Natural killer cell treated with Interleukin-12 subunit alpha and Interleukin-12 subunit beta and Interleukin-15 and Interleukin-18, amount 100 ng/mL, for 72 hours (primary cell): ENCODE measurements around the gene CBX6. TPM values are rescaled to one million over a fixed set of nuclear protein-coding genes. Genes with fewer than 3 reads are reported as not detected.

ENCODE experiments used
- ATAC-seq, 2 donors: fragments of 150-1000 bp; cut with Tn5 transposase in 1 of 2; sonication (Bioruptor Pico), chemical (Tn5 transposase) in 1 of 2; 2 replicates each; pipeline ENCODE4 v1.10.0; 2021
- DNase-seq: peaks from one replicate; pipeline ENCODE4 v3.0.0; 2022; ENCODE audit warnings: low spot score
- H3K27ac Mint-ChIP-seq, 2 donors: 1 replicate in 1 of 2; 2 replicates in 1 of 2; pipeline ENCODE4 v1.8.0; 2022; ENCODE audit warnings: mixed read lengths in 2 of 2, mild to moderate bottlenecking in 1 of 2, moderate library complexity in 1 of 2
- H3K27me3 Mint-ChIP-seq, 2 donors: 1 replicate in 1 of 2; 2 replicates in 1 of 2; pipeline ENCODE4 v1.8.0; 2022; ENCODE audit warnings: mixed read lengths in 2 of 2
- H3K36me3 Mint-ChIP-seq: one replicate; pipeline ENCODE4 v1.8.0; 2022; ENCODE audit warnings: mixed read lengths
- H3K4me1 Mint-ChIP-seq, 2 donors: 1 replicate in 1 of 2; 2 replicates in 1 of 2; pipeline ENCODE4 v1.8.0; 2022; ENCODE audit warnings: low read depth in 2 of 2, mixed read lengths in 2 of 2, mild to moderate bottlenecking in 1 of 2
- H3K4me3 Mint-ChIP-seq: one replicate; pipeline ENCODE4 v1.8.0; 2022; ENCODE audit warnings: mixed read lengths
- H3K9me3 Mint-ChIP-seq: 2 replicates; pipeline ENCODE4 v1.8.0; 2022; ENCODE audit warnings: mixed read lengths
- total RNA-seq, 2 donors: library from RNA; stranded (reverse); gene quantifications; one replicate each; pipeline ENCODE4 v1.2.3, GENCODE V29; 2022

CBX6 gene
- total RNA-seq, 2 donors from 2014 or later: 95.2 to 137 TPM

- no peak for DNase-seq
- Mint-ChIP-seq H3K36me3 (no peaks in the 10 kb centered on the region), H3K4me1 (peaks cover 0 to 2% of the 10 kb centered on the region in 2 donors), H3K9me3 (no peaks in the 10 kb centered on the region), H3K27me3 (peaks cover 17 to 19% of the 10 kb centered on the region in 2 donors), H3K27ac (no peak overlapping the region), H3K4me3 (no peak overlapping the region)
- ATAC-seq: no peak
Measured at GRCh38 chr22:38882972-38883622, 11.1 kb upstream of the CBX6 start.

GRCh38 chr22:38881997-38882879 lies 10.2 kb upstream of the CBX6 start:
- Mint-ChIP-seq H3K4me3 (no peak overlapping the region), H3K9me3 (no peaks in the 10 kb centered on the region), H3K27me3 (peaks cover 10 to 18% of the 10 kb centered on the region in 2 donors), H3K36me3 (no peaks in the 10 kb centered on the region), H3K4me1 (peaks cover 0 to 2% of the 10 kb centered on the region in 2 donors), H3K27ac (no peak overlapping the region)
- DNase-seq (no peak), ATAC-seq (no peak)

GRCh38 chr22:38881464-38881871 lies 9.5 kb upstream of the CBX6 start:
- ATAC-seq (no peak), DNase-seq (no peak)
- peaks cover 10 to 17% of the 10 kb centered on the region in 2 donors for H3K27me3 Mint-ChIP-seq
- H3K27ac Mint-ChIP-seq: no peak overlapping the region
- H3K4me3 Mint-ChIP-seq: no peak overlapping the region
- no peaks in the 10 kb centered on the region for H3K9me3 Mint-ChIP-seq
- no peaks in the 10 kb centered on the region for H3K36me3 Mint-ChIP-seq
- H3K4me1 Mint-ChIP-seq: peaks cover 0 to 2% of the 10 kb centered on the region in 2 donors

- Mint-ChIP-seq H3K27me3 (peaks cover 10 to 17% of the 10 kb centered on the region in 2 donors), H3K36me3 (no peaks in the 10 kb centered on the region), H3K9me3 (no peaks in the 10 kb centered on the region), H3K4me1 (peaks cover 0 to 2% of the 10 kb centered on the region in 2 donors), H3K27ac (no peak overlapping the region), H3K4me3 (no peak overlapping the region)
- no peak for DNase-seq
- no peak for ATAC-seq
Measured at GRCh38 chr22:38879961-38880360, 7.9 kb upstream of the CBX6 start.

GRCh38 chr22:38879108-38879729 lies 7.2 kb upstream of the CBX6 start:
- H3K36me3 Mint-ChIP-seq: no peaks in the 10 kb centered on the region

GRCh38 chr22:38878001-38878400 lies 6.0 kb upstream of the CBX6 start:
- Mint-ChIP-seq H3K4me1 (peaks cover 16 to 19% of the 10 kb centered on the region in 2 donors), H3K27me3 (peaks cover 10 to 21% of the 10 kb centered on the region in 2 donors), H3K36me3 (no peaks in the 10 kb centered on the region), H3K9me3 (no peaks in the 10 kb centered on the region), H3K4me3 (no peak overlapping the region), H3K27ac (no peak overlapping the region)
- DNase-seq (no peak), ATAC-seq (no peak)

More at GRCh38 chr22:38879108-38879729, 7.2 kb upstream of the CBX6 start:
- no peak overlapping the region for H3K27ac Mint-ChIP-seq
- peaks cover 4 to 8% of the 10 kb centered on the region in 2 donors for H3K4me1 Mint-ChIP-seq
- H3K4me3 Mint-ChIP-seq: no peak overlapping the region
- no peak for ATAC-seq
- no peaks in the 10 kb centered on the region for H3K9me3 Mint-ChIP-seq
- H3K27me3 Mint-ChIP-seq: peaks cover 10 to 19% of the 10 kb centered on the region in 2 donors
- DNase-seq: no peak

GRCh38 chr22:38874529-38875222 lies 2.7 kb upstream of the CBX6 start:
- Mint-ChIP-seq H3K36me3 (no peaks in the 10 kb centered on the region), H3K9me3 (no peaks in the 10 kb centered on the region), H3K4me1 (peaks cover 30 to 34% of the 10 kb centered on the region in 2 donors), H3K27me3 (peaks cover 0 to 11% of the 10 kb centered on the region in 2 donors), H3K27ac (peak overlapping the region; percentile 79 to 88), H3K4me3 (peak overlapping the region; percentile 28)
- ATAC-seq (no peak), DNase-seq (no peak)

- Mint-ChIP-seq H3K4me1 (peaks cover 34 to 37% of the 10 kb centered on the region in 2 donors), H3K27ac (peak overlapping the region; percentile 79 to 88), H3K36me3 (no peaks in the 10 kb centered on the region), H3K4me3 (peak overlapping the region; percentile 89), H3K27me3 (peaks cover 0 to 8% of the 10 kb centered on the region in 2 donors), H3K9me3 (no peaks in the 10 kb centered on the region)
- DNase-seq: peak; percentile 75
- ATAC-seq: peak; percentile 29 to 44
Measured at GRCh38 chr22:38873469-38874411, 1.7 kb upstream of the CBX6 start.

GRCh38 chr22:38872831-38873248 lies 824 bp upstream of the CBX6 start:
- Mint-ChIP-seq H3K4me3 (peak overlapping the region; percentile 89), H3K4me1 (peaks cover 43 to 45% of the 10 kb centered on the region in 2 donors), H3K27ac (peak overlapping the region; percentile 79 to 88), H3K27me3 (peaks cover 0 to 7% of the 10 kb centered on the region in 2 donors), H3K9me3 (no peaks in the 10 kb centered on the region), H3K36me3 (no peaks in the 10 kb centered on the region)
- ATAC-seq: no peak
- DNase-seq: no peak

- Mint-ChIP-seq H3K4me1 (peaks cover 43 to 45% of the 10 kb centered on the region in 2 donors), H3K9me3 (no peaks in the 10 kb centered on the region), H3K36me3 (no peaks in the 10 kb centered on the region), H3K27me3 (peaks cover 0 to 4% of the 10 kb centered on the region in 2 donors), H3K4me3 (peak overlapping the region; percentile 89), H3K27ac (peak overlapping the region; percentile 66 to 84)
- DNase-seq: no peak
- ATAC-seq: peak; percentile 2 to 9
Measured at GRCh38 chr22:38871360-38872171, 450 bp downstream of the CBX6 start.

- Mint-ChIP-seq H3K36me3 (no peaks in the 10 kb centered on the region), H3K4me3 (peak overlapping the region; percentile 89), H3K4me1 (peaks cover 43 to 45% of the 10 kb centered on the region in 2 donors), H3K27me3 (peaks cover 0 to 4% of the 10 kb centered on the region in 2 donors), H3K27ac (peak overlapping the region; percentile 66 to 84), H3K9me3 (no peaks in the 10 kb centered on the region)
- ATAC-seq: no peak
- no peak for DNase-seq
Measured at GRCh38 chr22:38870791-38871359, 1.1 kb downstream of the CBX6 start.
